IMR-90 (cell line): ENCODE measurements around the gene HOMEZ. TPM values are rescaled to one million over a fixed set of nuclear protein-coding genes. Genes with fewer than 3 reads are reported as not detected.

Experiments used
- ATAC-seq: fragments of 200-7000 bp; cut with Tn5 transposase; 2 replicates; pipeline ENCODE4 v1.9.1; 2020; ENCODE audit warnings: low read depth, mild to moderate bottlenecking, moderate library complexity
- BruUV-seq: library from RNA; stranded (reverse); fragments of 400-500 nt; replicated peaks from 2 replicates; lab custom pipeline; 2021; lab: Mats Ljungman, UMichigan
- CTCF ChIA-PET: fragments of 300-600 bp; formaldehyde crosslinking; extraction: SDS; loops from one replicate; lab custom pipeline; 2021; ENCODE audit warnings: antibody characterized with exemption; lab: Yijun Ruan, JAX
- POLR2A ChIA-PET: fragments of 300-600 bp; sonication (Branson Sonifier 250); formaldehyde crosslinking; loops from one replicate; lab custom pipeline; 2022; ENCODE audit warnings: antibody characterized with exemption; ENCODE audit not compliant: unreplicated experiment; lab: Charles Lee
- DNase-seq: peaks from one replicate; pipeline ENCODE4 v3.0.0; 2013
- H2AFZ ChIP-seq: replicated peaks from 2 replicates; pipeline ENCODE3; 2013; ENCODE audit warnings: low read length, mild to moderate bottlenecking; ENCODE audit not compliant: poor library complexity
- H2AK5ac ChIP-seq: 2 replicates; pipeline ENCODE4 v1.6.1; 2013; ENCODE audit warnings: low read depth, low read length, inconsistent platforms
- H2AK9ac ChIP-seq: replicated peaks from 2 replicates; pipeline ENCODE3; 2013; ENCODE audit warnings: mild to moderate bottlenecking, low read depth, low read length, moderate library complexity; ENCODE audit not compliant: poor library complexity
- H2BK120ac ChIP-seq: 2 replicates; pipeline ENCODE4 v1.6.1; 2013; ENCODE audit warnings: low read depth, low read length, inconsistent platforms
- H2BK15ac ChIP-seq: 3 replicates; pipeline ENCODE4 v1.6.1; 2013; ENCODE audit warnings: low read depth, low read length, inconsistent platforms
- H2BK20ac ChIP-seq: 2 replicates; pipeline ENCODE4 v1.6.1; 2013; ENCODE audit warnings: low read depth, mild to moderate bottlenecking, inconsistent platforms, low read length, moderate library complexity
- H2BK5ac ChIP-seq: 2 replicates; pipeline ENCODE4 v1.6.1; 2013; ENCODE audit warnings: mild to moderate bottlenecking, low read depth, low read length, inconsistent platforms; ENCODE audit not compliant: poor library complexity, severe bottlenecking
- H3K14ac ChIP-seq: replicated peaks from 2 replicates; pipeline ENCODE4 v1.6.1; 2013; ENCODE audit warnings: low read depth, low read length, inconsistent platforms
- H3K18ac ChIP-seq: 2 replicates; pipeline ENCODE4 v1.6.1; 2013; ENCODE audit warnings: low read depth, low read length, control low read depth
- H3K23ac ChIP-seq: 2 replicates; pipeline ENCODE4 v1.6.1; 2013; ENCODE audit warnings: low read depth, low read length, inconsistent platforms
- H3K27ac ChIP-seq: 2 replicates; pipeline ENCODE4 v1.5.1; 2013; ENCODE audit warnings: mild to moderate bottlenecking, control low read depth, low read length; ENCODE audit not compliant: insufficient read depth
- H3K27me3 ChIP-seq: 2 replicates; pipeline ENCODE4 v1.6.1; 2013; ENCODE audit warnings: low read length; ENCODE audit not compliant: control insufficient read depth, insufficient read depth
- H3K36me3 ChIP-seq: 2 replicates; pipeline ENCODE4 v1.6.1; 2013; ENCODE audit warnings: low read length, mixed read lengths; ENCODE audit not compliant: control insufficient read depth, insufficient read depth
- H3K4ac ChIP-seq: 2 replicates; pipeline ENCODE4 v1.6.1; 2013; ENCODE audit warnings: low read depth, low read length, inconsistent platforms
- H3K4me1 ChIP-seq: 2 replicates; pipeline ENCODE4 v1.6.1; 2013; ENCODE audit warnings: low read length, mixed read lengths; ENCODE audit not compliant: control insufficient read depth, insufficient read depth
- H3K4me2 ChIP-seq: 2 replicates; pipeline ENCODE4 v1.6.1; 2013; ENCODE audit warnings: low read depth, mild to moderate bottlenecking, control low read depth, low read length, moderate library complexity
- H3K4me3 ChIP-seq: 2 replicates; pipeline ENCODE4 v1.5.1; 2013; ENCODE audit warnings: low read depth, mild to moderate bottlenecking, control low read depth, low read length, moderate library complexity; ENCODE audit not compliant: insufficient read depth
- H3K56ac ChIP-seq: 2 replicates; pipeline ENCODE4 v1.6.1; 2013; ENCODE audit warnings: low read length, inconsistent platforms; ENCODE audit not compliant: insufficient read depth; ENCODE audit errors: extremely low read depth
- H3K79me1 ChIP-seq, 2 experiments: 2 replicates each; pipeline ENCODE4 v1.6.1; 2013; ENCODE audit warnings: low read length in 2 of 2, inconsistent platforms in 1 of 2, low read depth in 1 of 2
- H3K9ac ChIP-seq: 2 replicates; pipeline ENCODE4 v1.6.1; 2013; ENCODE audit warnings: low read depth, low read length, control low read depth
- H3K9me1 ChIP-seq: 2 replicates; pipeline ENCODE4 v1.6.1; 2013; ENCODE audit warnings: low read length, inconsistent platforms; ENCODE audit not compliant: insufficient read depth
- H3K9me3 ChIP-seq: 2 replicates; pipeline ENCODE4 v1.6.1; 2013; ENCODE audit warnings: low read length; ENCODE audit not compliant: control insufficient read depth, insufficient read depth
- H4K20me1 ChIP-seq: 2 replicates; pipeline ENCODE4 v1.6.1; 2013; ENCODE audit warnings: low read length, inconsistent platforms; ENCODE audit not compliant: insufficient read depth
- H4K5ac ChIP-seq: 2 replicates; pipeline ENCODE4 v1.6.1; 2013; ENCODE audit warnings: mild to moderate bottlenecking, low read depth, low read length, control low read depth
- H4K8ac ChIP-seq, 2 experiments: 2 replicates each; pipeline ENCODE4 v1.6.1; 2013; ENCODE audit warnings: low read depth in 2 of 2, low read length in 2 of 2, control low read depth in 1 of 2, inconsistent platforms in 1 of 2
- H4K91ac ChIP-seq: 2 replicates; pipeline ENCODE4 v1.6.1; 2013; ENCODE audit warnings: low read depth, low read length, inconsistent platforms; ENCODE audit not compliant: insufficient read depth
- BHLHE40 ChIP-seq: fragments of 150-350 bp; IDR thresholded peaks from 2 replicates; pipeline ENCODE4 v1.6.1; 2016; ENCODE audit warnings: mild to moderate bottlenecking, low read depth, low read length
- CEBPB ChIP-seq: IDR thresholded peaks from 2 replicates; pipeline ENCODE4 v1.6.1; 2012; ENCODE audit warnings: low read depth, low read length, improper control_type of control experiment
- CHD1 ChIP-seq: IDR thresholded peaks from 2 replicates; pipeline ENCODE4 v1.6.1; 2012; ENCODE audit warnings: low read depth, low read length, improper control_type of control experiment
- FOS ChIP-seq: fragments of 150-350 bp; IDR thresholded peaks from 2 replicates; pipeline ENCODE4 v1.6.1; 2016; ENCODE audit warnings: low read depth, low read length
- MAFK ChIP-seq: IDR thresholded peaks from 2 replicates; pipeline ENCODE4 v1.6.1; 2012; ENCODE audit warnings: low read depth, low read length, improper control_type of control experiment
- MAZ ChIP-seq: IDR thresholded peaks from 2 replicates; pipeline ENCODE4 v1.6.1; 2012; ENCODE audit warnings: low read depth, mild to moderate bottlenecking, low read length, improper control_type of control experiment, moderate library complexity, borderline replicate concordance
- MXI1 ChIP-seq: IDR thresholded peaks from 2 replicates; pipeline ENCODE4 v1.6.1; 2012; ENCODE audit warnings: low read depth, mild to moderate bottlenecking, low read length, moderate library complexity, borderline replicate concordance
- NFE2L2 ChIP-seq: fragments of 150-350 bp; IDR thresholded peaks from 2 replicates; pipeline ENCODE4 v1.6.1; 2016; ENCODE audit warnings: low read depth, mild to moderate bottlenecking, low read length
- POLR2A ChIP-seq: IDR thresholded peaks from 2 replicates; pipeline ENCODE4 v1.6.1; 2012; ENCODE audit warnings: mild to moderate bottlenecking, low read depth, low read length
- RAD21 ChIP-seq: IDR thresholded peaks from 2 replicates; pipeline ENCODE4 v1.6.1; 2012; ENCODE audit warnings: low read length, improper control_type of control experiment
- RCOR1 ChIP-seq: IDR thresholded peaks from 2 replicates; pipeline ENCODE4 v1.6.1; 2012; ENCODE audit warnings: mild to moderate bottlenecking, low read length, improper control_type of control experiment; ENCODE audit not compliant: insufficient replicate concordance
- RFX5 ChIP-seq: IDR thresholded peaks from 2 replicates; pipeline ENCODE4 v1.8.0; 2012; ENCODE audit warnings: low read depth, mild to moderate bottlenecking, low read length, moderate library complexity
- SMC3 ChIP-seq: fragments of 150-350 bp; IDR thresholded peaks from 2 replicates; pipeline ENCODE4 v1.6.1; 2016; ENCODE audit warnings: low read depth, mild to moderate bottlenecking, antibody characterized with exemption, low read length, moderate library complexity
- USF2 ChIP-seq: fragments of 150-350 bp; IDR thresholded peaks from 2 replicates; pipeline ENCODE4 v1.6.1; 2017; ENCODE audit warnings: mild to moderate bottlenecking, antibody characterized with exemption, low read length, low read depth
- WGBS, 2 experiments: methylation state at CpG; one replicate each; pipeline versions ENCODE4 v1.1.5 to v1.1.7; 2013; ENCODE audit warnings: missing lambda C conversion rate in 2 of 2; ENCODE audit not compliant: insufficient read length in 1 of 2; ENCODE audit errors: extremely low coverage in 2 of 2; 5-methylcytosine and 5-hydroxymethylcytosine counted together
- dilution Hi-C: fragments of 300-500 bp; cut with HindIII; formaldehyde crosslinking; loops from one replicate; pipeline ENCODE4 v1.14.3; 2018; ENCODE audit warnings: low sequenced_read_pairs; ENCODE audit not compliant: unreplicated experiment
- in situ Hi-C: fragments of 300-500 bp; cut with MboI; formaldehyde crosslinking; loops from 3 replicates; pipeline ENCODE4 v1.14.3; 2019; ENCODE audit warnings: low sequenced_read_pairs, inconsistent platforms, mixed read lengths
- intact Hi-C: fragments of 100-400 bp; cut with micrococcal nuclease; formaldehyde crosslinking; loops from 2 replicates; pipeline ENCODE4 v1.10.0; 2022
- polyA plus RNA-seq, 3 experiments: library from polyadenylated mRNA; depleted of rRNA; stranded (reverse); fragments of >200 nt; gene quantifications; 2 replicates each; pipeline ENCODE4 v1.2.3, GENCODE V29; 2012; ENCODE audit warnings: low replicate concordance in 1 of 3
- total RNA-seq: library from RNA; depleted of rRNA; stranded (reverse); fragments of >200 nt; gene quantifications from 2 replicates; pipeline ENCODE4 v1.2.3, GENCODE V29; 2012
- TF ChIP-seq, protein P1 (sequence below): conservative IDR thresholded peaks from 2 replicates; pipeline ENCODE4 v1.5.1; 2012; ENCODE audit warnings: mild to moderate bottlenecking, low read depth, low read length, improper control_type of control experiment
- TF ChIP-seq, protein P2 (sequence below): fragments of 150-350 bp; IDR thresholded peaks from 2 replicates; pipeline ENCODE4 v1.6.1; 2016; ENCODE audit warnings: low read depth, mild to moderate bottlenecking, low read length, moderate library complexity, borderline replicate concordance

Gene HOMEZ
- total and polyA plus RNA-seq, 2 of the 4 experiments (the other 2 are of a cell fraction), result 7.7 to 9.7 TPM

DNA sequence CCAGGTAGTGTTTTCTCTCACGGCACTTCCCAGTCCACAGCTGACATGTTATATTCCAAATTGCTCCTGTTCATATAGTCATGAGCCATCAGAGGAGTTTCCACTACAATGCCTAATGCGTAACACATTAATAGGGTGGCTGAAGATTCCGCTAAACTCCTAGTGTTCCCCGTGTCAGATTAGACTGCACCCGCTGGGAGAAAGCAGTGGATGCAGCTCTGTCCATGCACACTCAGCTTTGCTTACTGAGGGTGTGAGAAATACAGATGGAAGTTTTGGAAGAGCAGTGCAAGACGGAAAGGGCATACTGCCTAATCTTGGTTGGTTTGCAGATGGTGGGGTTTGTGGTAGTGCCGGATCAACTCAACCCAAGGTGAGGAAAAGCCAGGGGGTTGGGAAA lies 11.2 kb upstream of the HOMEZ start:
- ATAC-seq (no peak), DNase-seq (no peak)
- no peak overlapping the region for H3K56ac ChIP-seq
- peaks cover 3% of the 10 kb centered on the region; the same call in 1 of the 2 replicates for H4K20me1 ChIP-seq
- no peak overlapping the region for H2BK120ac ChIP-seq
- H2BK20ac ChIP-seq, result no peak overlapping the region
- H3K4me2 ChIP-seq, result no peak overlapping the region
- H2BK15ac ChIP-seq, result no peak overlapping the region
- no peak overlapping the region for H3K18ac ChIP-seq
- no peak overlapping the region for H2AK5ac ChIP-seq
- no peaks in the 10 kb centered on the region for H3K9me3 ChIP-seq
- BruUV-seq, result no TSS peak
- H3K4me1 ChIP-seq, result peaks cover 2% of the 10 kb centered on the region
- no peak overlapping the region for H2BK5ac ChIP-seq
- H3K36me3 ChIP-seq, result no peaks in the 10 kb centered on the region
- H2AFZ ChIP-seq, result no peak overlapping the region
- no peak overlapping the region for H3K9ac ChIP-seq
- WGBS, 2 experiments, result no CpG with 5 or more reads among the region's 7 CpGs
- TF ChIP-seq CHD1 (no peak), MAFK (no peak), RCOR1 (no peak), FOS (no peak), RAD21 (no peak), USF2 (no peak), MXI1 (no peak), POLR2A (no peak), CEBPB (no peak), BHLHE40 (no peak), SMC3 (no peak), MAZ (no peak), NFE2L2 (no peak), RFX5 (no peak)
- TF ChIP-seq, protein P1, sequence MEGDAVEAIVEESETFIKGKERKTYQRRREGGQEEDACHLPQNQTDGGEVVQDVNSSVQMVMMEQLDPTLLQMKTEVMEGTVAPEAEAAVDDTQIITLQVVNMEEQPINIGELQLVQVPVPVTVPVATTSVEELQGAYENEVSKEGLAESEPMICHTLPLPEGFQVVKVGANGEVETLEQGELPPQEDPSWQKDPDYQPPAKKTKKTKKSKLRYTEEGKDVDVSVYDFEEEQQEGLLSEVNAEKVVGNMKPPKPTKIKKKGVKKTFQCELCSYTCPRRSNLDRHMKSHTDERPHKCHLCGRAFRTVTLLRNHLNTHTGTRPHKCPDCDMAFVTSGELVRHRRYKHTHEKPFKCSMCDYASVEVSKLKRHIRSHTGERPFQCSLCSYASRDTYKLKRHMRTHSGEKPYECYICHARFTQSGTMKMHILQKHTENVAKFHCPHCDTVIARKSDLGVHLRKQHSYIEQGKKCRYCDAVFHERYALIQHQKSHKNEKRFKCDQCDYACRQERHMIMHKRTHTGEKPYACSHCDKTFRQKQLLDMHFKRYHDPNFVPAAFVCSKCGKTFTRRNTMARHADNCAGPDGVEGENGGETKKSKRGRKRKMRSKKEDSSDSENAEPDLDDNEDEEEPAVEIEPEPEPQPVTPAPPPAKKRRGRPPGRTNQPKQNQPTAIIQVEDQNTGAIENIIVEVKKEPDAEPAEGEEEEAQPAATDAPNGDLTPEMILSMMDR, result no peak
- TF ChIP-seq, protein P2, sequence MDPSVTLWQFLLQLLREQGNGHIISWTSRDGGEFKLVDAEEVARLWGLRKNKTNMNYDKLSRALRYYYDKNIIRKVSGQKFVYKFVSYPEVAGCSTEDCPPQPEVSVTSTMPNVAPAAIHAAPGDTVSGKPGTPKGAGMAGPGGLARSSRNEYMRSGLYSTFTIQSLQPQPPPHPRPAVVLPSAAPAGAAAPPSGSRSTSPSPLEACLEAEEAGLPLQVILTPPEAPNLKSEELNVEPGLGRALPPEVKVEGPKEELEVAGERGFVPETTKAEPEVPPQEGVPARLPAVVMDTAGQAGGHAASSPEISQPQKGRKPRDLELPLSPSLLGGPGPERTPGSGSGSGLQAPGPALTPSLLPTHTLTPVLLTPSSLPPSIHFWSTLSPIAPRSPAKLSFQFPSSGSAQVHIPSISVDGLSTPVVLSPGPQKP, result no peak
- H4K5ac ChIP-seq, result no peak overlapping the region
- H3K14ac ChIP-seq, result no peak overlapping the region
- H3K4me3 ChIP-seq, result no peak overlapping the region
- intact Hi-C loops (loop anchor here (5.0 kb wide), 1 partner anchor 110 kb away; no protein-coding TSS in a partner anchor), dilution Hi-C loops (no loop called here), in situ Hi-C loops (no loop called here)
- peaks cover 3% of the 10 kb centered on the region; the same call in 1 of the 2 replicates for H3K27me3 ChIP-seq
- ChIA-PET CTCF (no interaction called here), POLR2A (no interaction called here)
- no peak overlapping the region for H4K91ac ChIP-seq
- no peaks in the 10 kb centered on the region for H3K9me1 ChIP-seq
- no peak overlapping the region for H4K8ac ChIP-seq
- H3K79me1 ChIP-seq, result peaks cover 7 to 12% of the 10 kb centered on the region in 2 experiments; a peak in 3 of 4 replicates
- no peak overlapping the region for H3K23ac ChIP-seq
- H3K4ac ChIP-seq, result no peak overlapping the region
- H2AK9ac ChIP-seq, result no peak overlapping the region
- no peak overlapping the region for H3K27ac ChIP-seq
